Liver (tissue), 9 donors: ENCODE measurements around the gene PDE4B. TPM values are rescaled to one million over a fixed set of nuclear protein-coding genes. Genes with fewer than 3 reads are reported as not detected.

Source experiments
- DNase-seq: peaks from one replicate; pipeline ENCODE4 v3.0.0-alpha.2; 2017; ENCODE audit warnings: low spot score
- H3K27ac ChIP-seq, 2 donors: one replicate each; pipeline ENCODE4 v1.7.0; 2013; ENCODE audit warnings: inconsistent platforms in 2 of 2, low read length in 2 of 2, control low read depth in 1 of 2, low read depth in 1 of 2, mild to moderate bottlenecking in 1 of 2
- H3K27me3 ChIP-seq, 4 donors: one replicate each; pipeline versions ENCODE4 v1.6.1 to v1.7.0; 2013; ENCODE audit warnings: low read length in 3 of 4, inconsistent platforms in 1 of 4, mild to moderate bottlenecking in 1 of 4, moderate library complexity in 1 of 4; ENCODE audit not compliant: control insufficient read depth in 4 of 4, insufficient read depth in 4 of 4
- H3K36me3 ChIP-seq, 4 donors: one replicate each; pipeline versions ENCODE4 v1.6.1 to v1.7.0; 2013; ENCODE audit warnings: low read length in 3 of 4, mild to moderate bottlenecking in 3 of 4, low read depth in 1 of 4, moderate library complexity in 1 of 4; ENCODE audit not compliant: control insufficient read depth in 4 of 4, insufficient read depth in 3 of 4
- H3K4me1 ChIP-seq, 4 donors: one replicate each; pipeline versions ENCODE4 v1.6.1 to v1.7.0; 2013; ENCODE audit warnings: low read length in 3 of 4, mild to moderate bottlenecking in 3 of 4, moderate library complexity in 1 of 4; ENCODE audit not compliant: control insufficient read depth in 4 of 4, insufficient read depth in 4 of 4
- H3K4me3 ChIP-seq, 3 donors: one replicate each; pipeline versions ENCODE4 v1.6.1 to v1.7.0; 2013; ENCODE audit warnings: low read length in 3 of 3, control low read depth in 1 of 3, low read depth in 1 of 3, mild to moderate bottlenecking in 1 of 3
- H3K9ac ChIP-seq, 2 donors: one replicate each; pipeline ENCODE4 v1.7.0; 2013; ENCODE audit warnings: low read length in 2 of 2, mild to moderate bottlenecking in 2 of 2, moderate library complexity in 2 of 2, control low read depth in 1 of 2, low read depth in 1 of 2
- H3K9me3 ChIP-seq, 4 donors: one replicate each; pipeline versions ENCODE4 v1.6.1 to v1.7.0; 2013; ENCODE audit warnings: low read length in 3 of 4; ENCODE audit not compliant: control insufficient read depth in 4 of 4
- ATF3 ChIP-seq: IDR thresholded peaks from 2 replicates; pipeline ENCODE4 v1.6.1; 2016; ENCODE audit warnings: antibody characterized with exemption
- CTCF ChIP-seq: fragments of 150-350 bp; IDR thresholded peaks from 2 replicates; pipeline ENCODE4 v1.5.1; 2017; ENCODE audit warnings: improper control_type of control experiment, low read depth, low read length; ENCODE audit not compliant: missing input control
- EGR1 ChIP-seq, 2 donors: IDR thresholded peaks; 2 replicates each; pipeline ENCODE4 v1.6.1; 2016 to 2018; ENCODE audit warnings: antibody characterized with exemption in 2 of 2, low read depth in 2 of 2
- FOXA1 ChIP-seq: IDR thresholded peaks from 2 replicates; pipeline ENCODE4 v1.6.1; 2016; ENCODE audit warnings: antibody characterized with exemption
- FOXA2 ChIP-seq: IDR thresholded peaks from 2 replicates; pipeline ENCODE4 v1.6.1; 2016; ENCODE audit warnings: antibody characterized with exemption
- GABPA ChIP-seq, 2 donors: IDR thresholded peaks in 1 of 2; conservative IDR thresholded peaks in 1 of 2; 2 replicates each; pipeline ENCODE4 v1.6.1; 2016; ENCODE audit warnings: antibody characterized with exemption in 2 of 2, mild to moderate bottlenecking in 1 of 2, moderate library complexity in 1 of 2
- HNF4A ChIP-seq, 2 donors: conservative IDR thresholded peaks; 2 replicates each; pipeline ENCODE4 v1.6.1; 2016; ENCODE audit warnings: antibody characterized with exemption in 2 of 2, mild to moderate bottlenecking in 2 of 2
- HNF4G ChIP-seq: IDR thresholded peaks from 2 replicates; pipeline ENCODE4 v1.6.1; 2016; ENCODE audit warnings: antibody characterized with exemption
- JUND ChIP-seq, 2 donors: IDR thresholded peaks; 2 replicates each; pipeline ENCODE4 v1.6.1; 2016; ENCODE audit warnings: antibody characterized with exemption in 2 of 2
- NR2F2 ChIP-seq: IDR thresholded peaks from 2 replicates; pipeline ENCODE4 v1.6.1; 2016; ENCODE audit warnings: antibody characterized with exemption
- RAD21 ChIP-seq, 2 donors: IDR thresholded peaks; 2 replicates each; pipeline ENCODE4 v1.6.1; 2016; ENCODE audit warnings: antibody characterized with exemption in 2 of 2, mild to moderate bottlenecking in 2 of 2
- REST ChIP-seq: IDR thresholded peaks from 2 replicates; pipeline ENCODE4 v1.6.1; 2016; ENCODE audit warnings: antibody characterized with exemption, mild to moderate bottlenecking
- RXRA ChIP-seq, 2 donors: IDR thresholded peaks; 2 replicates each; pipeline ENCODE4 v1.6.1; 2017 to 2018; ENCODE audit warnings: antibody characterized with exemption in 2 of 2, mild to moderate bottlenecking in 1 of 2
- SP1 ChIP-seq: IDR thresholded peaks from 2 replicates; pipeline ENCODE4 v1.6.1; 2018; ENCODE audit warnings: antibody characterized with exemption, mild to moderate bottlenecking
- TAF1 ChIP-seq: conservative IDR thresholded peaks from 2 replicates; pipeline ENCODE4 v1.6.1; 2016; ENCODE audit warnings: antibody characterized with exemption, mild to moderate bottlenecking
- YY1 ChIP-seq: IDR thresholded peaks from 2 replicates; pipeline ENCODE4 v1.6.1; 2016; ENCODE audit warnings: antibody characterized with exemption, mild to moderate bottlenecking
- ZBTB33 ChIP-seq: IDR thresholded peaks from 2 replicates; pipeline ENCODE4 v1.6.1; 2016; ENCODE audit warnings: antibody characterized with exemption
- WGBS: extraction: QIAGEN DNeasy Blood & Tissue Kit; methylation state at CpG from one replicate; pipeline ENCODE4 v1.1.7; 2013; 5-methylcytosine and 5-hydroxymethylcytosine counted together
- polyA plus RNA-seq, 2 donors: library from polyadenylated mRNA; stranded (reverse) in 1 of 2; unstranded in 1 of 2; fragments of 200-250 nt in 1 of 2; fragments of >200 nt in 1 of 2; fragmentation: Nextera tagmentation in 1 of 2; extraction: Ambion mirVana in 1 of 2; gene quantifications; one replicate each; pipeline versions ENCODE4 v1.2.1 to v1.2.3, GENCODE V29; 2013 to 2015
- total RNA-seq, 2 donors: library from RNA; depleted of rRNA; stranded (reverse); fragments of >200 nt; gene quantifications; one replicate each; pipeline ENCODE4 v1.2.3, GENCODE V29; 2014
- TF ChIP-seq, protein P1 (sequence below): IDR thresholded peaks from 2 replicates; pipeline ENCODE4 v1.6.1; 2016; ENCODE audit warnings: antibody characterized with exemption
- donor health status: healthy.
- donor health status: healthy.
- donor health status: healthy.
- donor health status: healthy.
- donor health status: healthy.

PDE4B gene
- total and polyA plus RNA-seq, 4 donors: 1.9 to 3.9 (median 2.7) TPM

- TF ChIP-seq REST: no peak
- TF ChIP-seq JUND (IDR thresholded peaks at IDR 0.05): no peak
- no peak for TF ChIP-seq ZBTB33
- no peak for TF ChIP-seq RXRA (IDR thresholded peaks at IDR 0.05)
These were observed 415.9 kb downstream of the PDE4B start (continued) for GRCh38 chr1:66208632-66209031.

DNA sequence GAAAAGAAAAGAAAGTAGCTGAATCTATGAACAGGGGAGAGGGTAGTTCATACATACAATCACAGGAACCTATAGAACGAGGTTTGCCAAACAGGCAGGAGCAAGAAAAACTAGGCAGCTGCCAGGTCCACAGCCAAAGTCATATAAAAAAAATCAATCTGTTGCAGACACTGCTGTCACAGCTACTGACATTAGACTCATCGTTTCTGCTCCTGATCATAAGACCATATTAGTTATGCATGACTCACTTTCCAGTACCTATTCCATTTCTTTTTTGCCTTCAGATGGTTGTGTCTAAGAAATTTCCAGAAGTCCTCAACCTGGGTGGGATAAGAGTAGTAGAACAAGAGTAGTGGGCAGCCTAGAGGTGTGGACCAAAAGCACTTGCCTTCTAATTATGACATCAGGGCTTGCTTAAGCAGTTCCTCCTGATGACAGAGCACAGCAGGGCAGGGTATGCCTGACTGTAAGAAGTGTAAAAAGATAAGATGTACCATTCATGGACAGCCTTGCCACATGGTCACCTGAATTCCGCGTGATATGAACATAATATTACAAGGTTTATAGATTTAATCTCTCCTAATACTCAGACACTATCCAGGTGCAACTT is 418.0 kb downstream of the PDE4B start:
- H3K4me1 ChIP-seq: no peaks in the 10 kb centered on the region
- H3K36me3 ChIP-seq: no peaks in the 10 kb centered on the region
- DNase-seq: no peak
- no peak for TF ChIP-seq JUND (IDR thresholded peaks at IDR 0.05)
- no peak for TF ChIP-seq GABPA (IDR thresholded peaks at IDR 0.05 in 1 of 2, conservative IDR thresholded peaks at IDR 0.05 in 1 of 2)
- TF ChIP-seq HNF4A (conservative IDR thresholded peaks at IDR 0.05): no peak
- no peak for TF ChIP-seq EGR1 (IDR thresholded peaks at IDR 0.05; ENCODE audit: low read depth in 2 of 2)
- TF ChIP-seq RAD21 (IDR thresholded peaks at IDR 0.05): no peak
- no peak for TF ChIP-seq YY1
- TF ChIP-seq TAF1: no peak
- TF ChIP-seq REST: no peak
- no peak for TF ChIP-seq SP1
- no peak for TF ChIP-seq FOXA1
- TF ChIP-seq, protein P1, sequence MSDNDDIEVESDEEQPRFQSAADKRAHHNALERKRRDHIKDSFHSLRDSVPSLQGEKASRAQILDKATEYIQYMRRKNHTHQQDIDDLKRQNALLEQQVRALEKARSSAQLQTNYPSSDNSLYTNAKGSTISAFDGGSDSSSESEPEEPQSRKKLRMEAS: no peak
- TF ChIP-seq HNF4G: no peak
- TF ChIP-seq ZBTB33: no peak
- TF ChIP-seq RXRA (IDR thresholded peaks at IDR 0.05): no peak
- no peak for TF ChIP-seq CTCF
- TF ChIP-seq ATF3: no peak
- no peak for TF ChIP-seq FOXA2
- no peak for TF ChIP-seq NR2F2
- H3K9me3 ChIP-seq: no peaks in the 10 kb centered on the region
- peaks cover 0 to 4% (median 0%) of the 10 kb centered on the region in 4 donors for H3K27me3 ChIP-seq
- H3K27ac ChIP-seq: no peak overlapping the region
- WGBS: 91% methylated on average over 4 of the region's 4 CpGs
- no peak overlapping the region for H3K4me3 ChIP-seq
- no peak overlapping the region for H3K9ac ChIP-seq
